ENCODE results near the gene TNFRSF9.
A peak's percentile ranks its signal among the peaks of the same experiment; 100 is the strongest.
"Not testable (repeated sequence)": the region's sequence is repeated elsewhere in the genome, so short reads cannot be mapped to it uniquely, and the experiment has no call there.

TNFRSF9 gene

DNA sequence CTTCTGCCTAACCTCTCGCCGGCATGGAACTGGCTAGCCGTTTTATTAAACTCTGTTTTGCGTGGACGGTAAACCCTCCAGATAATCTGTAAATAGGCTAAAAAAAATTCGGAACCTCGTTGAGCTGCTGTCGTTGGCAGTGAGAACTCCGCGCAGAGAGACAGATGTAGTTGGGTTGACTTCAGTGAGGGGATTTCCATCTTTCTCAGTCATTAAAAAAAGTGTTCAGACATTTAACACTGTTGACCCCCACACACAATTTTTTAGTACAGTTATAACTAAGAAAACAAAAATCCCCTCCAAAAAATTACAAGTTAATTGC is 21.3 kb upstream of the TNFRSF9 start:
- Histone ChIP-seq H3K4me1 (ENCODE audit: control insufficient read depth in 2 of 2, insufficient read depth in 2 of 2, low read length in 2 of 2) (peaks cover 10 to 13% of the 10 kb centered on the region in 2 donors), H3K9me3 (ENCODE audit: control insufficient read depth in 2 of 2, low read length in 2 of 2) (no peaks in the 10 kb centered on the region), H3K36me3 (ENCODE audit: control insufficient read depth in 2 of 2, insufficient read depth in 2 of 2, low read length in 2 of 2) (peaks cover 24 to 26% of the 10 kb centered on the region in 2 donors), H3K27me3 (ENCODE audit: control insufficient read depth in 2 of 2, insufficient read depth in 2 of 2, low read length in 2 of 2) (no peaks in the 10 kb centered on the region), H3K9ac (ENCODE audit: low read depth in 1 of 2, low read length in 2 of 2) (peak overlapping the region; percentile 83 to 92), H3K27ac (ENCODE audit: low read depth in 2 of 2, low read length in 2 of 2) (peak overlapping the region; percentile 89 to 96), H3K4me3 (ENCODE audit: low read length in 2 of 2) (peak overlapping the region; percentile 94)

DNA sequence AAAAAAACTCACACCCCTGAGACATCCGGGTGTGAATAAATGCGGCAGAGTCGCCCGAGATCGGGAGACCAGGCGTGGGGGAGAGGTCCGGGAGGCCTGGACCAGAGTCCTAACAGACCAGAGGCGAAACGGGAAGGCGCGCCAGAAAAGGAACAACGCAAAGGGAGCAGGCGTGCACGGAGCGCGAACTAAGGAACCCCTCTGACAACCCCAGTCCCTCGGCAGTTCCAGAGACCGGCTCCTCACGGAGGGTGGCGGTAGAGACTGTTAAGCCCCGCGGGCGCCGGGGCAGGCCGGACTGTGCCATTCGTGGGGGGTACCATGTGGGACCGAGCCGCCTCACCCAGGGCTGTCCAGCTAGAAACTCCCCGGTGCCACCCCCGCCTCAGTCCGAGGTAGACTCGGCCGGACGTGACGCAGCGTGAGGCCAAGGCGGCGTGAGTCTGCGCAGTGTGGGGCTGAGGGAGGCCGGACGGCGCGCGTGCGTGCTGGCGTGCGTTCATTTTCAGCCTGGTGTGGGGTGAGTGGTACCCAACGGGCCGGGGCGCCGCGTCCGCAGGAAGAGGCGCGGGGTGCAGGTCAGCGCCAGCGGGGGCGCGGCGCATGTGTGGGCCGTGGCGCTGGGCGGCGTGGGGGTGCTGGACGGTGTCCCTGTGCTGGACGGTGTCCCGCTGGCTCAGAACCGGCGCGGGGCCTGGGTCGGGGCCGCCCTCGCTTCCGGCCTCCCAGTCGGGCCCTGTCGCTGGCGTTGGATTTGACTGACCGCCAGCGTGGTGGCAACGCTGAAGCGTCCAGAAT is 20.8 kb upstream of the TNFRSF9 start, which contains the start of gene PARK7:
TSS of gene PARK7 (plus strand) at position 496 of the 798 bp plus-strand sequence. CDS start 1,075 bp downstream, outside the sequence.
- H3K36me3 ChIP-seq (ENCODE audit: control insufficient read depth in 2 of 2, insufficient read depth in 2 of 2, low read length in 2 of 2), result peaks cover 21 to 25% of the 10 kb centered on the region in 2 donors
- no peaks in the 10 kb centered on the region for H3K9me3 ChIP-seq (ENCODE audit: control insufficient read depth in 2 of 2, low read length in 2 of 2)
- H3K27ac ChIP-seq (ENCODE audit: low read depth in 2 of 2, low read length in 2 of 2), result peak within 1 kb of the TSS; percentile 89 to 96
- H3K4me1 ChIP-seq (ENCODE audit: control insufficient read depth in 2 of 2, insufficient read depth in 2 of 2, low read length in 2 of 2), result peaks cover 10 to 13% of the 10 kb centered on the region in 2 donors
- peak within 1 kb of the TSS; percentile 83 to 96 for H3K9ac ChIP-seq (ENCODE audit: low read depth in 1 of 2, low read length in 2 of 2)
- H3K27me3 ChIP-seq (ENCODE audit: control insufficient read depth in 2 of 2, insufficient read depth in 2 of 2, low read length in 2 of 2), result no peaks in the 10 kb centered on the region
- peak within 1 kb of the TSS; percentile 94 for H3K4me3 ChIP-seq (ENCODE audit: low read length in 2 of 2)

DNA sequence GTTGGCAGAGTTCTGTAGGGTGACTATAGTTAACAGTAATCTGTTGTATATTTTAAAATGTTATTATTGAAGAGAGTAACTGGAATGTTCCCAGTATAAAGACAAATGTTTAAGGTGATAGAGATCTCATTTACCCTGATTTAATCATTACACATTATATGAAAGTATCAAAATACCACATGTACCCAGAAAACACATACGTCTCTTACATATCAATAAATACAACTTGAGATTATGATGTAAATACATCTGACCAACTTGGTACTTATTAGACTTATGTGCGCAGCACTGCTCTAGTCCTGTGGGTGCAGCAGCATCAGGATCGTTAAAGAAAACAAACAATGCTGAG is 20.2 kb upstream of the TNFRSF9 start:
- Histone ChIP-seq H3K27me3 (ENCODE audit: control insufficient read depth in 2 of 2, insufficient read depth in 2 of 2, low read length in 2 of 2) (no peaks in the 10 kb centered on the region), H3K9me3 (ENCODE audit: control insufficient read depth in 2 of 2, low read length in 2 of 2) (no peaks in the 10 kb centered on the region), H3K4me1 (ENCODE audit: control insufficient read depth in 2 of 2, insufficient read depth in 2 of 2, low read length in 2 of 2) (peaks cover 10 to 13% of the 10 kb centered on the region in 2 donors), H3K9ac (ENCODE audit: low read depth in 1 of 2, low read length in 2 of 2) (peak overlapping the region; percentile 83 to 96), H3K27ac (ENCODE audit: low read depth in 2 of 2, low read length in 2 of 2) (peak overlapping the region; percentile 89 to 96), H3K4me3 (ENCODE audit: low read length in 2 of 2) (peak overlapping the region; percentile 86 to 94), H3K36me3 (ENCODE audit: control insufficient read depth in 2 of 2, insufficient read depth in 2 of 2, low read length in 2 of 2) (peaks cover 16 to 20% of the 10 kb centered on the region in 2 donors)

DNA sequence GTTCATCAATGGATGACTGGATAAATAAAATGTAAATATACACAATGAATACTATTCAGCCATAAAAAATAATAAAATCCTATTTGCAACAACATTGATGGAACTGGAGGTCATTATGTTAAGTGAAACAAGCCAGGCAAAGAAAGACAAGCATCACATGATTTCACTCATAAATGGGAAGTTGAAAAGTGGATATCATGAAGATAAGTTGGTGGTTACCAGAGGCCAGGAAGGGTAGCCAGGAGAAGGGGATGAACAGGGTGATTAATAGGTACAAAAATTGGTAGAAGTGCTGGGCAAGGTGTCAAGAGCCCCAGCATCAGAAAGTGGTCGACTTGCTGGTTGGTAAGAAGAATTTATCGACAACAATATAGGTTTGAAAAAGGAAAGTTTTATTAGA is 19.5 kb upstream of the TNFRSF9 start:
- peaks cover 10 to 13% of the 10 kb centered on the region in 2 donors for H3K4me1 ChIP-seq (ENCODE audit: control insufficient read depth in 2 of 2, insufficient read depth in 2 of 2, low read length in 2 of 2)
- peak overlapping the region in 1 of 2 donors; percentile 96 for H3K9ac ChIP-seq (ENCODE audit: low read depth in 1 of 2, low read length in 2 of 2)
- no peaks in the 10 kb centered on the region for H3K27me3 ChIP-seq (ENCODE audit: control insufficient read depth in 2 of 2, insufficient read depth in 2 of 2, low read length in 2 of 2)
- H3K4me3 ChIP-seq (ENCODE audit: low read length in 2 of 2), result no peak overlapping the region
- peaks cover 10 to 13% of the 10 kb centered on the region in 2 donors for H3K36me3 ChIP-seq (ENCODE audit: control insufficient read depth in 2 of 2, insufficient read depth in 2 of 2, low read length in 2 of 2)
- peak overlapping the region in 1 of 2 donors; percentile 96 for H3K27ac ChIP-seq (ENCODE audit: low read depth in 2 of 2, low read length in 2 of 2)
- H3K9me3 ChIP-seq (ENCODE audit: control insufficient read depth in 2 of 2, low read length in 2 of 2), result no peaks in the 10 kb centered on the region

DNA sequence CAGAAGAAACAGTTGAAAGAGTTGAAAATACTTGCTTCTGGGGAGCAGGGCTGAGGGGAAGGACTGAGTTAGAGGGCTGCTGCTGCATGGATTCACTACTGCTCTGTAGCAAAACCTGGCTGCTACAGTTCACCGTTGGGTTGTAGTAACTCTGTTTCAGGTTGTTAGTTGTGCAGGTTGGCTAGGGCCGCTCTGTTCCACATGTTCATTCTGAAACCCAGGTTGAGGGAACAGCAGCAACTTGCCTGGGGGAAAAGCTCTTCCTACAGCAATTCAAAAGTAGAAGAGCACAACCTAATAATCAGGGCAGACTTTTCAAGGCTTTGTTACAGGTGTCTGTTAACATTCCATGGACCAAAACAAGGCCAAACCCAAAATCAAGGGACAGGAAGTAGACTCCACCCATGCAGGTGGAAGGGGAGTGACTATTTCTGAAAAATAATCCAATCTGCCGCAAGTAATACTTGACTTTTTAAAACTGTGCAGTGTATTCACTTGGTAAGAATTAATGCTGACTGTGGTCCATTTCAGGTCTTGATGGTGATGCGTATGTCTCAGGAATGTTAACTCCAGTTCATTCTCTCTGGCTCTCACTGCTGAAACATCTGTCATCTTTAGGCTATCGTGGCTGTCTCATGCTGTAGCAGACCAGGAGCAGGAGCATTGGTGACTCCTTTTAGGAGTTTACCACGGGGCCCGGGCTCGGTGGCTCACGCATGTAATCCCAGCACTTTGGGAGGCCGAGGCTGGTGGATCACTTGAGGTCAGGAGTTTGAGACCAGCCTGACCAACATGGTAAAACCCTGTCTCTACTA is 15.8 kb upstream of the TNFRSF9 start:
- Histone ChIP-seq H3K9me3 (ENCODE audit: control insufficient read depth in 2 of 2, low read length in 2 of 2) (no peaks in the 10 kb centered on the region), H3K4me3 (ENCODE audit: low read length in 2 of 2) (no peak overlapping the region), H3K27ac (ENCODE audit: low read depth in 2 of 2, low read length in 2 of 2) (no peak overlapping the region)

DNA sequence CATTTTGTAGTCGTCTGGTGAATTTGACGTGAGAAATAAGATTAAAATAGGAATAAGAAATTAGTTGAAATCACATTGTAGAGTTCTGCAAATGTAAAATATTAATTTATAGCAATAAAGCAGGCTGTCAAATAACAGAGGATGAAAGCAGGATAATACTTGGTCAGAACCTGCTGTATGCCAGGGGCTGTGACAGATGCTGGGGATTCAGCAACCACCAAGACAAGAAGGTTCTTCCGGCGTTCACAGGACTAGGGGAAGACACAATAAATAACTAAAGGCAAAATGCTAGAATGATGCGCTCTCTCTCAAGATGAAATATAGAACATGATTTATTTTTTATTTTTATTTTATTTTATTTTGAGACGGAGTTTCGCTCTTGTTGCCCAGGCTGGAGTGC is 14.0 kb upstream of the TNFRSF9 start:
- H3K27me3 ChIP-seq (ENCODE audit: control insufficient read depth in 2 of 2, insufficient read depth in 2 of 2, low read length in 2 of 2), result no peaks in the 10 kb centered on the region
- H3K4me1 ChIP-seq (ENCODE audit: control insufficient read depth in 2 of 2, insufficient read depth in 2 of 2, low read length in 2 of 2), result peaks cover 3 to 4% of the 10 kb centered on the region in 2 donors
- peak overlapping the region; percentile 76 to 79 for H3K9ac ChIP-seq (ENCODE audit: low read depth in 1 of 2, low read length in 2 of 2)
- H3K27ac ChIP-seq (ENCODE audit: low read depth in 2 of 2, low read length in 2 of 2), result peak overlapping the region; percentile 80 to 91
- H3K4me3 ChIP-seq (ENCODE audit: low read length in 2 of 2), result peak overlapping the region; percentile 68 to 88
- no peaks in the 10 kb centered on the region for H3K9me3 ChIP-seq (ENCODE audit: control insufficient read depth in 2 of 2, low read length in 2 of 2)
- no peaks in the 10 kb centered on the region for H3K36me3 ChIP-seq (ENCODE audit: control insufficient read depth in 2 of 2, insufficient read depth in 2 of 2, low read length in 2 of 2)

More for the DNA sequence above, 15.8 kb upstream of the TNFRSF9 start:
- Histone ChIP-seq H3K4me1 (ENCODE audit: control insufficient read depth in 2 of 2, insufficient read depth in 2 of 2, low read length in 2 of 2) (peaks cover 8 to 10% of the 10 kb centered on the region in 2 donors), H3K36me3 (ENCODE audit: control insufficient read depth in 2 of 2, insufficient read depth in 2 of 2, low read length in 2 of 2) (no peaks in the 10 kb centered on the region), H3K9ac (ENCODE audit: low read depth in 1 of 2, low read length in 2 of 2) (no peak overlapping the region), H3K27me3 (ENCODE audit: control insufficient read depth in 2 of 2, insufficient read depth in 2 of 2, low read length in 2 of 2) (no peaks in the 10 kb centered on the region)

DNA sequence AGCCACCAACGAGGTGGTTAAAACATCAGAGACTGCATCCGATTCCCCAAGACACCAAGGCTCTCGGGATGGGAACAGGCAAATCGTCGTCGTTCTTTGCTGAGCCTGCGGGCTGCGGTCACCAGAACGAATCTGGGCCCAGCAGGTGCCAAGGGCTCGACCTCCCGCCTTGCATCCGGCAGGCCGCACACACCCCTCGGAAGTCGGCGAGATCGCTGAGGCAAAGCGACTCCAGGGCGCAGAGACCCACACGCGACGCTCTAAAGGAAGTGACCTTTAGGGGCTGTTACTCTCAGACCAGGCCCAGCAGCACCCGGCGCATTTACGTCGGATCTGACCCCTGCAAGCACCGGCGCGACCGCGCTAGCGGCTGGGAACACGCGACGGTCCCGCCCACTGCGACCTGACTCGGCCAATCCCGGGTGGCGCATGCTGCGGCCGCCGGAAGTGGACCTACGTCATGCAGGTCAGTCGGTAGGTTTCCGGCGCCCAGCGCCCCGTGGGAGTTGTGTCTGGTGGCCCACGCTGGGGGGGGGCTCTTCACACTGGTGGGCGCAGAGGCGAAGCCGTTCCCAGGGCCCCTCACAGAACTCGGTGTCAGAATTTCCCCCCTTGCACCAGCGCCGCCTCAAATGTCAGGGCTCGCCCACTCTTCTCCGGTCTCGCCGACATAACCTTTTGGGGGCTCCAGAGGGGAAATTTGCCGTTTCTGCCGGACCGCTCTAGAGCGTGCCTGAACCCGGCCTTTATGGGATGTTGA is 13.4 kb upstream of the TNFRSF9 start:
- H3K27me3 ChIP-seq (ENCODE audit: control insufficient read depth in 2 of 2, insufficient read depth in 2 of 2, low read length in 2 of 2), result no peaks in the 10 kb centered on the region
- H3K9ac ChIP-seq (ENCODE audit: low read depth in 1 of 2, low read length in 2 of 2), result peak overlapping the region; percentile 76 to 79
- H3K4me3 ChIP-seq (ENCODE audit: low read length in 2 of 2), result peak overlapping the region; percentile 68 to 88
- no peaks in the 10 kb centered on the region for H3K9me3 ChIP-seq (ENCODE audit: control insufficient read depth in 2 of 2, low read length in 2 of 2)
- H3K4me1 ChIP-seq (ENCODE audit: control insufficient read depth in 2 of 2, insufficient read depth in 2 of 2, low read length in 2 of 2), result peaks cover 3 to 4% of the 10 kb centered on the region in 2 donors
- H3K36me3 ChIP-seq (ENCODE audit: control insufficient read depth in 2 of 2, insufficient read depth in 2 of 2, low read length in 2 of 2), result no peaks in the 10 kb centered on the region
- peak overlapping the region; percentile 80 to 91 for H3K27ac ChIP-seq (ENCODE audit: low read depth in 2 of 2, low read length in 2 of 2)

DNA sequence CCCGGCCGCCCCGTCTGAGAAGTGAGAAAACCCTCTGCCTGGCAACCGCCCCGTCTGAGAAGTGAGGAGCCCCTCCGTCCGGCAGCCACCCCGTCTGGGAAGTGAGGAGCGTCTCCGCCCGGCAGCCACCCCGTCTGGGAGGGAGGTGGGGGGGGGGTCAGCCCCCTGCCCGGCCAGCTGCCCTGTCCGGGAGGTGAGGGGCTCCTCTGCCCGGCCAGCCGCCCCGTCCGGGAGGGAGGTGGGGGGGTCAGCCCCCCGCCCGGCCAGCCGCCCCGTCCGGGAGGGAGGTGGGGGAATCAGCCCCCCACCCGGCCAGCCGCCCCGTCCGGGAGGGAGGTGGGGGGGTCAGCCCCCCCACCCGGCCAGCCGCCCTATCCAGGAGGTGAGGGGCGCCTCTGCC is 12.2 kb upstream of the TNFRSF9 start:
- not testable (repeated sequence) for H3K4me3 ChIP-seq (ENCODE audit: low read length in 2 of 2); H3K4me1 ChIP-seq (ENCODE audit: control insufficient read depth in 2 of 2, insufficient read depth in 2 of 2, low read length in 2 of 2); H3K36me3 ChIP-seq (ENCODE audit: control insufficient read depth in 2 of 2, insufficient read depth in 2 of 2, low read length in 2 of 2); H3K9me3 ChIP-seq (ENCODE audit: control insufficient read depth in 2 of 2, low read length in 2 of 2); H3K9ac ChIP-seq (ENCODE audit: low read depth in 1 of 2, low read length in 2 of 2); H3K27ac ChIP-seq (ENCODE audit: low read depth in 2 of 2, low read length in 2 of 2); H3K27me3 ChIP-seq (ENCODE audit: control insufficient read depth in 2 of 2, insufficient read depth in 2 of 2, low read length in 2 of 2)

GRCh38 chr1:7948960-7949359 is 8.3 kb upstream of the TNFRSF9 start:
- H3K27ac ChIP-seq (ENCODE audit: low read depth in 2 of 2, low read length in 2 of 2), result no peak overlapping the region
- H3K4me3 ChIP-seq (ENCODE audit: low read length in 2 of 2), result no peak overlapping the region
- H3K36me3 ChIP-seq (ENCODE audit: control insufficient read depth in 2 of 2, insufficient read depth in 2 of 2, low read length in 2 of 2), result no peaks in the 10 kb centered on the region
- H3K9me3 ChIP-seq (ENCODE audit: control insufficient read depth in 2 of 2, low read length in 2 of 2), result no peaks in the 10 kb centered on the region
- H3K27me3 ChIP-seq (ENCODE audit: control insufficient read depth in 2 of 2, insufficient read depth in 2 of 2, low read length in 2 of 2), result no peaks in the 10 kb centered on the region
- no peak overlapping the region for H3K9ac ChIP-seq (ENCODE audit: low read depth in 1 of 2, low read length in 2 of 2)
- H3K4me1 ChIP-seq (ENCODE audit: control insufficient read depth in 2 of 2, insufficient read depth in 2 of 2, low read length in 2 of 2), result peaks cover 3 to 4% of the 10 kb centered on the region in 2 donors

Data from mucosa of rectum (tissue), 2 donors.